Loucy (cell line): ENCODE results near the gene EFCC1.

Experiments
- EZH2phosphoT487 ChIP-seq: fragments of 200-600 bp; IDR thresholded peaks from 2 replicates; pipeline ENCODE4 v1.6.1; 2018; ENCODE audit warnings: antibody characterized with exemption, mild to moderate bottlenecking, moderate library complexity, borderline replicate concordance
- TF ChIP-seq, protein P1 (sequence below): fragments of 200-600 bp; sonication (generic); conservative IDR thresholded peaks from 2 replicates; pipeline ENCODE4 v1.5.1; 2014; ENCODE audit warnings: mild to moderate bottlenecking, antibody characterized with exemption, low read length

DNA sequence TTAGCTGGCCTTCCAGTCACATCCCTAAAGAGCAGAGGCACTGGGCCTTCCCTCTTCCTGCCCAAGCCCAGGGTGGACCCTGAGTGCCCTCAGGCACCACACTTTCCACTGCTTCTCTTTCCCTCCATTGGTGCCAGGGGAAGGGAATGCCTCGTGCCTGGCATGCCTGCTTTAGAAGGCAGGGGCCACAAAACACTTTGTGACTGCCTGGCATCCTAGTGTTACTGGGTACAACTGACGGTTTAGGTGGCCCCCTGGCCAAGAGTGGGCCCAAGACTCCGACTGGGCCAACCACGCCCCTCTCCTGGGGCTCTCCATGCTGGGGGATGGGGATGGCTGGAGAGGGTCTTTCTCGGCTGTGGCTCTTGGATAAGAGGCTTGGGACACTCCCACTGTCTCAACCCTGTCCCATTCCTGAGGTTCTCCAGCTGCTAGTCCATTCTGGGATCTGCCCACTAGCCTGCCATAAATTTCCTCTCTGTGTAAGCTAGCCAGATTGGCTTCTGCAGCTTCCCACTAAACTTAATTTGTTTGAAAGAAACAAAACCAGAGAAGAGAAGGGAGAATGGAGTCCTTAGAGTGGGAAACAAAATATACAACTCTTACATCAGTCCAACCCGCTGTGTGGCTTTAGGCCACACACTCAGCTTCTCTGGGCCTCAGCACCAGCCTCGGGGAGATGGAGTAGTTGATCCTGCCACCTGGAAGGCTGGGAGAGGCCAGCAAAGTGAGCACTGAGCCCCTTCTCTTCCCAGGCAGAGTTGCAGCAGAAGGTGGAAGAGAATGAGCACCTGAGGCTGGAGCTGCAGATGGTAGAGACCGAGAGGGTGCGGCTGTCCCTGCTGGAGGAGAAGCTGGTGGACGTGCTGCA is 35.4 kb downstream of the EFCC1 start:
- TF ChIP-seq, protein P1, sequence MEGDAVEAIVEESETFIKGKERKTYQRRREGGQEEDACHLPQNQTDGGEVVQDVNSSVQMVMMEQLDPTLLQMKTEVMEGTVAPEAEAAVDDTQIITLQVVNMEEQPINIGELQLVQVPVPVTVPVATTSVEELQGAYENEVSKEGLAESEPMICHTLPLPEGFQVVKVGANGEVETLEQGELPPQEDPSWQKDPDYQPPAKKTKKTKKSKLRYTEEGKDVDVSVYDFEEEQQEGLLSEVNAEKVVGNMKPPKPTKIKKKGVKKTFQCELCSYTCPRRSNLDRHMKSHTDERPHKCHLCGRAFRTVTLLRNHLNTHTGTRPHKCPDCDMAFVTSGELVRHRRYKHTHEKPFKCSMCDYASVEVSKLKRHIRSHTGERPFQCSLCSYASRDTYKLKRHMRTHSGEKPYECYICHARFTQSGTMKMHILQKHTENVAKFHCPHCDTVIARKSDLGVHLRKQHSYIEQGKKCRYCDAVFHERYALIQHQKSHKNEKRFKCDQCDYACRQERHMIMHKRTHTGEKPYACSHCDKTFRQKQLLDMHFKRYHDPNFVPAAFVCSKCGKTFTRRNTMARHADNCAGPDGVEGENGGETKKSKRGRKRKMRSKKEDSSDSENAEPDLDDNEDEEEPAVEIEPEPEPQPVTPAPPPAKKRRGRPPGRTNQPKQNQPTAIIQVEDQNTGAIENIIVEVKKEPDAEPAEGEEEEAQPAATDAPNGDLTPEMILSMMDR = no peak
- TF ChIP-seq EZH2phosphoT487 = no peak
